8988T (cell line): Measurements from ENCODE around the gene RNU1-4.
"Not testable (repeated sequence)": the region's sequence is repeated elsewhere in the genome, so short reads cannot be mapped to it uniquely, and the experiment has no call there.

Experiments
- DNase-seq: peaks from one replicate; pipeline ENCODE4 v3.0.0; 2011

The RNU1-4 gene

GRCh38 chr1:16740047-16740964 lies at the start of gene RNU1-4:
RNU1-4 (plus strand) TSS chr1:16740516.
- DNase-seq: not testable (repeated sequence)

- not testable (repeated sequence) for DNase-seq
Observed at GRCh38 chr1:16690971-16691682, 49.2 kb upstream of the RNU1-4 start.

GRCh38 chr1:16692283-16692682 lies 48.0 kb upstream of the RNU1-4 start:
- not testable (repeated sequence) for DNase-seq

GRCh38 chr1:16692717-16693448 lies 47.4 kb upstream of the RNU1-4 start:
- DNase-seq: not testable (repeated sequence)

- not testable (repeated sequence) for DNase-seq
Observed at GRCh38 chr1:16693449-16694307, 46.6 kb upstream of the RNU1-4 start.

- not testable (repeated sequence) for DNase-seq
Observed at GRCh38 chr1:16694308-16694702, 46.0 kb upstream of the RNU1-4 start.

GRCh38 chr1:16696507-16697150 lies 43.7 kb upstream of the RNU1-4 start:
- DNase-seq: not testable (repeated sequence)

GRCh38 chr1:16697152-16697551 lies 43.2 kb upstream of the RNU1-4 start:
- DNase-seq: not testable (repeated sequence)

GRCh38 chr1:16699440-16699839 lies 40.9 kb upstream of the RNU1-4 start:
- not testable (repeated sequence) for DNase-seq

- not testable (repeated sequence) for DNase-seq
Observed at GRCh38 chr1:16700138-16700895, 40.0 kb upstream of the RNU1-4 start.

- not testable (repeated sequence) for DNase-seq
Observed at GRCh38 chr1:16701189-16701588, 39.1 kb upstream of the RNU1-4 start.

- DNase-seq: not testable (repeated sequence)
Observed at GRCh38 chr1:16702280-16702679, 38.0 kb upstream of the RNU1-4 start.

GRCh38 chr1:16703141-16703540 lies 37.2 kb upstream of the RNU1-4 start:
- not testable (repeated sequence) for DNase-seq

GRCh38 chr1:16703602-16704001 lies 36.7 kb upstream of the RNU1-4 start:
- not testable (repeated sequence) for DNase-seq

GRCh38 chr1:16704076-16704475 lies 36.2 kb upstream of the RNU1-4 start:
- DNase-seq: not testable (repeated sequence)

GRCh38 chr1:16704502-16705100 lies 35.7 kb upstream of the RNU1-4 start:
- DNase-seq: not testable (repeated sequence)

- DNase-seq: not testable (repeated sequence)
Observed at GRCh38 chr1:16706302-16706701, 34.0 kb upstream of the RNU1-4 start.

- not testable (repeated sequence) for DNase-seq
Observed at GRCh38 chr1:16707130-16708093, 32.9 kb upstream of the RNU1-4 start.

GRCh38 chr1:16708704-16709103 lies 31.6 kb upstream of the RNU1-4 start:
- DNase-seq: not testable (repeated sequence)
